LNCaP clone FGC (cell line): ENCODE results near the gene OMP.

Experiments used
- DNase-seq: peaks from one replicate; pipeline ENCODE4 v3.0.0-alpha.2; 2011; ENCODE audit warnings: low read depth
- H3K4me3 ChIP-seq: 2 replicates; pipeline ENCODE4 v1.5.1; 2011; ENCODE audit warnings: mild to moderate bottlenecking, low read depth, low read length, control low read depth
- CTCF ChIP-seq: IDR thresholded peaks from 2 replicates; pipeline ENCODE4 v1.5.1; 2012; ENCODE audit warnings: mild to moderate bottlenecking; ENCODE audit not compliant: control insufficient read depth, insufficient read depth; ENCODE audit errors: extremely low read depth

The OMP gene

GRCh38 chr11:77127235-77127911 is 24.7 kb downstream of the OMP start:
- TF ChIP-seq CTCF = peak; percentile 92
- peak overlapping the region; percentile 37 for H3K4me3 ChIP-seq
- DNase-seq = no peak

GRCh38 chr11:77127920-77128691 is 25.5 kb downstream of the OMP start, which contains the start of gene MYO7A:
Gene MYO7A, plus strand, starts transcription at chr11:77128246. Its CDS starts 2,389 bp downstream, at chr11:77130635.
- DNase-seq = no peak
- peak within 1 kb of the TSS; percentile 37 for H3K4me3 ChIP-seq
- TF ChIP-seq CTCF = no peak

- no peak for DNase-seq
- H3K4me3 ChIP-seq = no peak overlapping the region
- no peak for TF ChIP-seq CTCF
Measured at GRCh38 chr11:77129069-77129841, 26.6 kb downstream of the OMP start.

GRCh38 chr11:77129842-77130756 is 27.5 kb downstream of the OMP start:
- no peak overlapping the region for H3K4me3 ChIP-seq
- DNase-seq = no peak
- no peak for TF ChIP-seq CTCF

GRCh38 chr11:77130763-77131513 is 28.3 kb downstream of the OMP start:
- TF ChIP-seq CTCF = no peak
- no peak overlapping the region for H3K4me3 ChIP-seq
- no peak for DNase-seq

GRCh38 chr11:77131560-77131959 is 28.9 kb downstream of the OMP start:
- TF ChIP-seq CTCF = no peak

More at GRCh38 chr11:77131560-77131959, 28.9 kb downstream of the OMP start:
- no peak for DNase-seq
- no peak overlapping the region for H3K4me3 ChIP-seq
